ENCODE measurements around the gene MYO15B.

DNA sequence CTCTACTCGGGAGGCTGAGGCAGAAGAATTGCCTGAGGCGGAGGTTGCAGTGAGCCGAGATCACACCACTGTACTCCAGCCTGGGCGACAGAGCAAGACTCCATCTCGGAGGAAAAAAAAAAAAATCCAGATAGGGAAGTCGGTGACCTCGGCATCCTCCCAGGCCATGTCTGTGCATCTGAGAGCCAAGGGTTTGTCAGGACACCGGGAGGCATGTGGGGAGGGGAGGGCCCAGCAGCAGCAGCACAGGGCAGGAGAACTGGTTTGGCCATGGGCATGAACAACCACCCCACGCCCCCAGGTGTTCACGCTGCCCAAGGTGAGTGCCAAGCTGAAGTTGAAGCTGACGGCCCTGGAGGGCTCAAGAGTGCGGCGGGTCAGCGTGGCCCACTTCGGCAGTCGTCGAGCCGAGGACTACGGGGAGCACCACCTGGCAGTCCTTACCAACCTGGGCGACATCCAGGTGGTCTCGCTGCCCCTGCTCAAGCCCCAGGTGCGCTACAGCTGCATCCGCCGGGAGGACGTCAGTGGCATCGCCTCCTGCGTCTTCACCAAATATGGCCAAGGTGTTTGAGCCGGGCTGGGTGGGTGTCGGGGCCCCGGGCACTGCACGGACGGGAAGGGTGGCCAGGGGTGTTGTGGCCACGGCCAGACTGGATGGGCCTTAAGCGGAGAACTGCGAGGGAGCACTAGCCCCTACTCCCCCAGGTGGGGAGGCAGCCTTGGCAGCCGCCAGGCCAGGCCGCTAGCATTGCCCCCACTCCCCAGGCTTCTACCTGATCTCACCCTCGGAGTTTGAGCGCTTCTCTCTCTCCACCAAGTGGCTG, 14.7 kb upstream of the MYO15B start:
- TF ChIP-seq, protein P1, sequence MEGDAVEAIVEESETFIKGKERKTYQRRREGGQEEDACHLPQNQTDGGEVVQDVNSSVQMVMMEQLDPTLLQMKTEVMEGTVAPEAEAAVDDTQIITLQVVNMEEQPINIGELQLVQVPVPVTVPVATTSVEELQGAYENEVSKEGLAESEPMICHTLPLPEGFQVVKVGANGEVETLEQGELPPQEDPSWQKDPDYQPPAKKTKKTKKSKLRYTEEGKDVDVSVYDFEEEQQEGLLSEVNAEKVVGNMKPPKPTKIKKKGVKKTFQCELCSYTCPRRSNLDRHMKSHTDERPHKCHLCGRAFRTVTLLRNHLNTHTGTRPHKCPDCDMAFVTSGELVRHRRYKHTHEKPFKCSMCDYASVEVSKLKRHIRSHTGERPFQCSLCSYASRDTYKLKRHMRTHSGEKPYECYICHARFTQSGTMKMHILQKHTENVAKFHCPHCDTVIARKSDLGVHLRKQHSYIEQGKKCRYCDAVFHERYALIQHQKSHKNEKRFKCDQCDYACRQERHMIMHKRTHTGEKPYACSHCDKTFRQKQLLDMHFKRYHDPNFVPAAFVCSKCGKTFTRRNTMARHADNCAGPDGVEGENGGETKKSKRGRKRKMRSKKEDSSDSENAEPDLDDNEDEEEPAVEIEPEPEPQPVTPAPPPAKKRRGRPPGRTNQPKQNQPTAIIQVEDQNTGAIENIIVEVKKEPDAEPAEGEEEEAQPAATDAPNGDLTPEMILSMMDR (IDR thresholded peaks at IDR 0.05) = no peak
- TF ChIP-seq POLR2A (IDR thresholded peaks at IDR 0.05) = no peak

All from adrenal gland (tissue), 5 donors.